Brain pericyte (primary cell): ENCODE measurements around the gene PEAR1.

Experiments
- DNase-seq: peaks from one replicate; pipeline ENCODE4 v3.0.0-alpha.2; 2012; ENCODE audit warnings: low read depth, low spot score

The PEAR1 gene

GRCh38 chr1:156860628-156861423 lies 32.7 kb upstream of the PEAR1 start, which contains the start of gene NTRK1:
Gene NTRK1 (plus strand): TSS chr1:156860865. CDS start chr1:156860935, 70 bp downstream.
- DNase-seq: no peak

- DNase-seq: no peak
Measured at GRCh38 chr1:156862584-156862983, 30.9 kb upstream of the PEAR1 start.

- no peak for DNase-seq
Measured at GRCh38 chr1:156862997-156863599, 30.4 kb upstream of the PEAR1 start.

- no peak for DNase-seq
Measured at GRCh38 chr1:156863631-156864030, 29.9 kb upstream of the PEAR1 start.

GRCh38 chr1:156864796-156865195 lies 28.7 kb upstream of the PEAR1 start:
- DNase-seq: no peak

GRCh38 chr1:156865258-156865657 lies 28.3 kb upstream of the PEAR1 start:
- DNase-seq: no peak

- no peak for DNase-seq
Measured at GRCh38 chr1:156865865-156866248, 27.7 kb upstream of the PEAR1 start.

- no peak for DNase-seq
Measured at GRCh38 chr1:156866249-156866909, 27.1 kb upstream of the PEAR1 start.

GRCh38 chr1:156868341-156868740 lies 25.2 kb upstream of the PEAR1 start:
- no peak for DNase-seq

- no peak for DNase-seq
Measured at GRCh38 chr1:156869455-156869854, 24.1 kb upstream of the PEAR1 start.

- no peak for DNase-seq
Measured at GRCh38 chr1:156873659-156874058, 19.9 kb upstream of the PEAR1 start.

GRCh38 chr1:156874142-156874541 lies 19.4 kb upstream of the PEAR1 start:
- no peak for DNase-seq

- DNase-seq: no peak
Measured at GRCh38 chr1:156874572-156875340, 18.8 kb upstream of the PEAR1 start.

GRCh38 chr1:156875341-156875615 lies 18.2 kb upstream of the PEAR1 start:
- DNase-seq: no peak

- no peak for DNase-seq
Measured at GRCh38 chr1:156876281-156876680, 17.2 kb upstream of the PEAR1 start.

GRCh38 chr1:156877433-156878170 lies 15.9 kb upstream of the PEAR1 start:
- no peak for DNase-seq

GRCh38 chr1:156879876-156880275 lies 13.6 kb upstream of the PEAR1 start:
- no peak for DNase-seq

- no peak for DNase-seq
Measured at GRCh38 chr1:156880473-156880872, 13.0 kb upstream of the PEAR1 start.

GRCh38 chr1:156881101-156881500 lies 12.4 kb upstream of the PEAR1 start:
- no peak for DNase-seq

- DNase-seq: no peak
Measured at GRCh38 chr1:156881663-156882062, 11.9 kb upstream of the PEAR1 start.

- no peak for DNase-seq
Measured at GRCh38 chr1:156882543-156882942, 11.0 kb upstream of the PEAR1 start.

GRCh38 chr1:156883919-156884318 lies 9.6 kb upstream of the PEAR1 start:
- DNase-seq: no peak
